ENCODE measurements around the gene PNMA6E. TPM values are rescaled to one million over a fixed set of nuclear protein-coding genes. Genes with fewer than 3 reads are reported as not detected.

Gene PNMA6E
- total and polyA plus RNA-seq, 9 of the 15 experiments (the other 6 are each of a cell fraction or from before 2014, with no cell fraction given): 0.03 TPM; not detected in 8

- TF ChIP-seq TOE1 (IDR thresholded peaks at IDR 0.05; ENCODE audit: borderline replicate concordance): peak; percentile 54; the same call in 1 of the 2 replicates
- TF ChIP-seq TOE1 (CRISPR knock-in tag; IDR thresholded peaks at IDR 0.05; ENCODE audit: borderline replicate concordance, low read depth): no peak
- TF ChIP-seq MECOM (CRISPR knock-in tag; IDR thresholded peaks at IDR 0.05): no peak
- no peak for TF ChIP-seq HLTF (IDR thresholded peaks at IDR 0.05)
- no peak for TF ChIP-seq ZNF12 (CRISPR knock-in tag; IDR thresholded peaks at IDR 0.05)
- TF ChIP-seq CBFA2T3 (IDR thresholded peaks at IDR 0.05): 0 out of 2 replicates have a peak, but pooled peaks have one; percentile 13
- TF ChIP-seq, protein P1, sequence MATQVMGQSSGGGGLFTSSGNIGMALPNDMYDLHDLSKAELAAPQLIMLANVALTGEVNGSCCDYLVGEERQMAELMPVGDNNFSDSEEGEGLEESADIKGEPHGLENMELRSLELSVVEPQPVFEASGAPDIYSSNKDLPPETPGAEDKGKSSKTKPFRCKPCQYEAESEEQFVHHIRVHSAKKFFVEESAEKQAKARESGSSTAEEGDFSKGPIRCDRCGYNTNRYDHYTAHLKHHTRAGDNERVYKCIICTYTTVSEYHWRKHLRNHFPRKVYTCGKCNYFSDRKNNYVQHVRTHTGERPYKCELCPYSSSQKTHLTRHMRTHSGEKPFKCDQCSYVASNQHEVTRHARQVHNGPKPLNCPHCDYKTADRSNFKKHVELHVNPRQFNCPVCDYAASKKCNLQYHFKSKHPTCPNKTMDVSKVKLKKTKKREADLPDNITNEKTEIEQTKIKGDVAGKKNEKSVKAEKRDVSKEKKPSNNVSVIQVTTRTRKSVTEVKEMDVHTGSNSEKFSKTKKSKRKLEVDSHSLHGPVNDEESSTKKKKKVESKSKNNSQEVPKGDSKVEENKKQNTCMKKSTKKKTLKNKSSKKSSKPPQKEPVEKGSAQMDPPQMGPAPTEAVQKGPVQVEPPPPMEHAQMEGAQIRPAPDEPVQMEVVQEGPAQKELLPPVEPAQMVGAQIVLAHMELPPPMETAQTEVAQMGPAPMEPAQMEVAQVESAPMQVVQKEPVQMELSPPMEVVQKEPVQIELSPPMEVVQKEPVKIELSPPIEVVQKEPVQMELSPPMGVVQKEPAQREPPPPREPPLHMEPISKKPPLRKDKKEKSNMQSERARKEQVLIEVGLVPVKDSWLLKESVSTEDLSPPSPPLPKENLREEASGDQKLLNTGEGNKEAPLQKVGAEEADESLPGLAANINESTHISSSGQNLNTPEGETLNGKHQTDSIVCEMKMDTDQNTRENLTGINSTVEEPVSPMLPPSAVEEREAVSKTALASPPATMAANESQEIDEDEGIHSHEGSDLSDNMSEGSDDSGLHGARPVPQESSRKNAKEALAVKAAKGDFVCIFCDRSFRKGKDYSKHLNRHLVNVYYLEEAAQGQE (IDR thresholded peaks at IDR 0.05; ENCODE audit: borderline replicate concordance): peak; percentile 6; the same call in 1 of the 2 replicates
- TF ChIP-seq, protein P1 (CRISPR knock-in tag; IDR thresholded peaks at IDR 0.05; ENCODE audit: low read depth): no peak
- TF ChIP-seq ZNF79 (CRISPR knock-in tag; IDR thresholded peaks at IDR 0.05; ENCODE audit: low read depth): no peak
- TF ChIP-seq CBFB (CRISPR knock-in tag; IDR thresholded peaks at IDR 0.05): no peak
- no peak for TF ChIP-seq SOX6 (IDR thresholded peaks at IDR 0.05)
- TF ChIP-seq THAP12 (CRISPR knock-in tag; IDR thresholded peaks at IDR 0.05): no peak
- TF ChIP-seq, protein P2, sequence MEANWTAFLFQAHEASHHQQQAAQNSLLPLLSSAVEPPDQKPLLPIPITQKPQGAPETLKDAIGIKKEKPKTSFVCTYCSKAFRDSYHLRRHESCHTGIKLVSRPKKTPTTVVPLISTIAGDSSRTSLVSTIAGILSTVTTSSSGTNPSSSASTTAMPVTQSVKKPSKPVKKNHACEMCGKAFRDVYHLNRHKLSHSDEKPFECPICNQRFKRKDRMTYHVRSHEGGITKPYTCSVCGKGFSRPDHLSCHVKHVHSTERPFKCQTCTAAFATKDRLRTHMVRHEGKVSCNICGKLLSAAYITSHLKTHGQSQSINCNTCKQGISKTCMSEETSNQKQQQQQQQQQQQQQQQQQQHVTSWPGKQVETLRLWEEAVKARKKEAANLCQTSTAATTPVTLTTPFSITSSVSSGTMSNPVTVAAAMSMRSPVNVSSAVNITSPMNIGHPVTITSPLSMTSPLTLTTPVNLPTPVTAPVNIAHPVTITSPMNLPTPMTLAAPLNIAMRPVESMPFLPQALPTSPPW (CRISPR knock-in tag; IDR thresholded peaks at IDR 0.05): peak; percentile 31; the same call in 1 of the 2 replicates
- no peak for TF ChIP-seq MIER1 (IDR thresholded peaks at IDR 0.05; ENCODE audit: low read depth)
- TF ChIP-seq ARID3A (IDR thresholded peaks at IDR 0.05; ENCODE audit: borderline replicate concordance, low read depth, low read length): no peak
Observed at GRCh38 chrX:153416781-153417450, 15.8 kb upstream of the PNMA6E start (continued).

Measured in K562 (cell line).